CD4-positive, alpha-beta T cell treated with Interleukin-21 for 1 hour (primary cell): ENCODE measurements around the gene SEC24D.
"Not testable (repeated sequence)": the region's sequence is repeated elsewhere in the genome, so short reads cannot be mapped to it uniquely, and the experiment has no call there.

Experiments used
- DNase-seq: peaks from one replicate; pipeline ENCODE4 v3.0.0-alpha.2; 2020

The SEC24D gene

DNA sequence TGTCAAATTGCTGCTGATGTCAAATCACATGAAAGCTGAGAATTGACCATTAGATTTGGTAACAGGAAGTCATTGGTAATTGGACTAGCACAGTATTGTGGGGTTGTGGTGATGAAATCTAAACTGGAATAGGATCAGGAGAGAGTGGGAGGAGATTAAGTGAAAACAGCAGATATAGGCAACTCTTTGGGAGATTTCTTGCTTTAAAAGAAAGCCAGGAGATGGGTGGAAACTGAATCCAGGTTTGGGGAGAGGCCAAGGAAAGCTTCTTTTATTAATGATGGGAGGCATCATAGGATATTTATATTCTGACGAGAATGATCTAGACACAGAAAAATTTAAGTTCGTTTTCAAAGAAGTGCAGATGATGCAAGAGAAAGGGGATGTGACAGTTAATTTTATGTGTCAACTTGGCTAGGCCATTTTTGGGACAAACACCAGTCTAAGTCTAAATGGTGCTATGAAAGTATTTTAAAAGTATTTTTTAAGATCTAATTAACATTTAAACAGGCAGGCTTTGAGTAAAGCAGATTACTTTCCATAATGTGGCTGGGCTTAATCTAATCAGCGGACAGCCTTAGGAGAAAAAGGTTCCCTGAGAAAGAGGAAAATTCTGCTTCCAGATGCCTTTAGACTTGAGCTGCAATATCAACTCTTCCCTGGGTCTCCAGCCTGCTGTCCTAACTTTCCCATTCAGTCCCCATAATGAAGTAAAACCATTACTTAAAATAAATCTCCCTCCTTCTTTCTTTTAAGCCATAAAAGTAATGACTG lies 24.7 kb downstream of the SEC24D start:
- DNase-seq = no peak

DNA sequence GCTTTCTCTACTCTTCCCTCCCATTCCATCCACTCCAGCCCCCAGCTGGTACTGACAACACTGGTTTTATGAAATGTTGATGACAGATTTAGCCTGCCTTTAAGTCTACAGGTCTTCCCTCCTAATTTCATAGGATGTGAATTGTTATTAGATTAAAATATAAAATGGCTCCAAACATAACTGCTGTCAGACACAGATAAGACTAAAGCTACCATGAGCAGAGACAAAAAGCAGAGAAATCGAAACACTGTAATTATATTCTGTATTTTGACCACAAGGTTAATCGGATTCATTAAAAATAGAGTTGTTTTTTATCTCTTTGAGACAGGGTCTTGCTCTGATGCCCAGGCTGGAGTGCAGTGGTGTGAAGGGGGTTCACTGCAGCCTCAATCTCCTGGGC lies 28.3 kb downstream of the SEC24D start:
- no peak for DNase-seq

DNA sequence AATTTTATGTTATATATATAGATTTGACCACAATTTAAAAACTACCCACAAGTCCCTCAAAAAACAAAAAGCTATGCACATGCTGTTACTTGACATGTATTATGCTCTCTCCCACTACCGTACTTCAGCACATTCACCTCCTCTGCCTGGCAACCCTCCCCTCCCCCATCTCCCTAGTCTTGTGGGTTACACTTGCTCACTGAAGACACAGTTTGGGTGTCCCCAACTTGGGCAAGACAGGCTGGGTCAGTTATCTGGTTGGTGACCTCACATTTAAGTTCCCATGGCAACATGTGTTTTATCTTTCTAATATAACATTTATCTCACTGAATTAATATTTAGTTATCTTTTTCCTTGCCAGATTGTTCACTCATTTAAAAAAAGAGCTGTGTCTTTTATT lies 32.7 kb downstream of the SEC24D start:
- DNase-seq = no peak

DNA sequence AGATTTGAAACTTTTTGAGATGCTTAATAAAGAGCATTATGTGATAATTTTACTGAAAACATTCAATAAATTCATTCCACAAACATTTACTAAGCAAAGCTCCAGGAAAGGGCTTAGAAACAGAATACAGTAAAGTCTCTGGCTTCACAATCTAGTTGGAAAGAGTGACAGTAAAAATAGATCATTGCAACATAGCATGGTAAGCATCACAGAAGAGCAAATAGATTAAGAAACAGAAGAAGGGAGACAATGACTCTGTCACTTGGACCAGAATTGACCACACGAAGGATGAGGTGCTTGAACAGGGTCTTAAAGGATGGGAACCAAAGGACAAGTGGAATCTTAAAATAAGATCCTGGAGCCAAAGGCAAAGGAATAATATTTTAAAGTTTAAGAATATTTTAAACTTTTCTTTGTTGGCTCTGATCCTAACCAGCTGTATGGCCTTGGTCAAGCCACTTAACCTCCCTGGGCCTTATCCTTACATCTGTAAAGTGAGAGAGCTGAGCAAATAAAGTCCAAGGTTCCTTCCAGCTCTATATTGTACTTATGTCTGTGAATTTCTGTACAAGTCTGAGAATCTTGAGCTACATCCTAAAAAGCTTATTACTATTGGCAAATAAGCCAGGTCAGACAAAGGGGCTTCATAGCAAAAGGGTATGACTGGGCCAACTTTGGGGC lies 33.9 kb downstream of the SEC24D start:
- no peak for DNase-seq

DNA sequence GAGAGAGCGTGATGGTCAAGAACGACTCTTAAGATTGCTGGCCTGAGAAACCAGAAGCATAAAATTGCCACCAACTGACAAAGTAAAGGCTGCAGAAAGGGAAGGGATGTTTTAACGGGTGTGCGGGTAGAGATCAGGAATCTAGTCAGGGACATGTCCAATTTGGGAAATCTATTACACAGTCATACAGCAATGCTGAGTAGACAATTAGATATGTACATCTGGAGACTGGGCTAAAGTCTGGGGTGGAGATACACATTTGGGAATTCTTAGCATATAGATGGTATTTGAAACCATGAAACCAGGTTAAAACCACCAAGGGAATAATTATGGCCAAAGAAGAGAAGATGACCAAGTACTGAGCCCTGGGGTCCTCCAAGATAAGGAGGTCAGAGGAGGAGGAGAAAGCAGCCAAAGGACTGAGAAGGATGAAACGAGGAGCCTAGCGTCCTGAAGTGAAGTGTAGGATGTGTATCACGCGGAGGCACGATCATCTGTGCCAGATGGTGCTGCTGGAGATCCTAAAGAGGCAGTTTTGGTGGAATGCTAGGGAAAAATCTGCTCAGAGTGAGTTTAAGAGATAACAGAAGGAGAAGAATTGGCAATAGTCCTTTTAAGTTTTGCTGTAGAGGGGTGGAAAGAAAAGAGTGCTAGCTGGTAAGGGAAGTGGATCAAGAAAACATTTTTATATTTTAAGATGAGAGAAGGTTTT lies 36.5 kb downstream of the SEC24D start:
- DNase-seq = no peak

DNA sequence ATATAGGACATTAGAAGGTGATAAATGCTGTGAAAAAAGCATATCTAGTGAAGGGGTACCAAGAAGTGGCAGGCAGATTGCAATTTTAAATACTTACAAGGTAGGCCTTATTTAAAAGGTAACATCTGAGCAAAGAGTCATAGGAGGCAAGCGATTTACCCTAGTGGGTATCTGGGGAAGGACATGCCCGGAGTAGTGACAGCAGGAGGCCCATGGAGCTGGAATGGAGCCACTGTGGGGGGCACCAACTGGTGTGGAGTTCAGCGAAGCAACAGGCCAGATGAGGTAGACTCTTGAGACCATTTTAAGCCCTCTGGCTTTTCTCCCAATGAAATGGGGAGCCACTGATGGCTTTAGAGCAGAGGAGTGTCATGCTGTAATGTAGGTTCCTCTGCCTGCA lies 37.3 kb downstream of the SEC24D start:
- DNase-seq = no peak

DNA sequence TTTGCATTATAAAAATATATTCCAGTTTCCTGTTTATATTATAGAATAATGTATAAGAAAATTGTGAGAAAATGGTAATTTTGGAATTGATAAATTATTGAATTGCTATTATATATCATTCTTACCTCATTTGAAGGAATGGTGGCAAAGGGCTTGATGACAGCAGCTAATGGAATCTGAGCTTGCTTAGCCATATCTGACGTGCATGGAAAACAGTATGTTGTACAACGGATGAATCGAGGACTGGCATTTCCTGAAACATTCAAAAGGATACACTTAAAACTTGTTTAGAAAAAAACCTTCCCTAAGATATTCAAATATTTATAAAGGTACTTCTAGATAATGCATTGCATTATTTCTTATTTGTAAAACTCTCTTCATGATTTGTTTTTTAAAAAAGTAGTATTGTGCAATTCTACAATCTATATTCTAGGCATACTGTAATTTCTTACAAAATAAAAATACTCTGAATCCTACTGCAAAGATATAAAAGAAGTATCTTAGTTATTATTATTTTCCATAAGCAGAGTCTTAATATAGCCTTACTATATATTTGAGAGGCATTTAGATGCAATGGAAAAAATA lies 38.3 kb downstream of the SEC24D start:
- DNase-seq = no peak

DNA sequence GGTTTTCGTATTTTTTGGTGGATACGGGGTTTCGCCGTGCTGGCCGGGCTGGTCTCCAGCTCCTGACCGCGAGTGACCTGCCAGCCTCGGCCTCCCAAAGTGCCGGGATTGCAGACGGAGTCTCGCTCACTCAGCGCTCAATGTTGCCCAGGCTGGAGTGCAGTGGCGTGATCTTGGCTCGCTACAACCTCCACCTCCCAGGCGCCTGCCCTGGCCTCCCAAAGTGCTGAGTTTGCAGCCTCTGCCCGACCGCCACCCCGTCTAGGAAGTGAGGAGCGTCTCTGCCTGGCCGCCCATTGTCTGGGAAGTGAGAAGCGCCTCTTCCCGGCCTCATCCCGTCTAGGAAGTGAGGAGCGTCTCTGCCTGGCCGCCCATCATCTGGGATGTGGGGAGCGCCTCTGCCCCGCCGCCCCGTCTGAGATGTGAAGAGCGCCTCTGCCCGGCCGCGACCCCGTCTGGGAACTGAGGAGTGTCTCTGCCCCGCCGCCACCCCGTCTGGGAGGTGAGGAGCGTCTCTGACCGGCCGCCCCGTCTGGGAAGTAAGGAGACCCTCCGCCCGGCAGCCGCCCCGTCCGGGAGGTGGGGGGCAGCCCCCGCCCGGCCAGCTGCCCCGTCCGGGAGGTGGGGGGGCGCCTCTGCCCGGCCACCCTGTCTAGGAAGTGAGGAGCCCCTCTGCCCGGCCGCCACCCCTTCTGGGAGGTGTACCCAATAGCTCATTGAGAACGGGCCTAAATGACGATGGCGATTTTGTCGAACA lies 44.1 kb downstream of the SEC24D start:
- DNase-seq = not testable (repeated sequence)

DNA sequence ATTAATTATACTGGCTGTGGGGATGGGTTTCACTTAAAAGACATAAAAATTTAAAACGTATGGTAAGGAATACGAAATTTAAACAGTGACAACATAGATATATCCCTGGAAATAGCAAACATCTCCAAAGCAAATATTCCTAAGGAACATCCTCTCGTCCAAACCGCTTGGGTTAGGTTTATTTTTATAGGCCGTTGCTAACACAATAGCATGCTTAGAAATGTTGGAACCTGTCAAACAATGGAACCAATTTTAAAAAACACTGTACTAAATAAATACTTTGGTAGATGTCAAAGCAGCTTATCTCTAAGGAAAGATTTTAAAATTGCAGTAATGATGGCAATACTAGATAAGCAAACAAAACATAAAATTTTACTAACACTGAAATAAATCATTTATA lies 45.4 kb downstream of the SEC24D start:
- no peak for DNase-seq

DNA sequence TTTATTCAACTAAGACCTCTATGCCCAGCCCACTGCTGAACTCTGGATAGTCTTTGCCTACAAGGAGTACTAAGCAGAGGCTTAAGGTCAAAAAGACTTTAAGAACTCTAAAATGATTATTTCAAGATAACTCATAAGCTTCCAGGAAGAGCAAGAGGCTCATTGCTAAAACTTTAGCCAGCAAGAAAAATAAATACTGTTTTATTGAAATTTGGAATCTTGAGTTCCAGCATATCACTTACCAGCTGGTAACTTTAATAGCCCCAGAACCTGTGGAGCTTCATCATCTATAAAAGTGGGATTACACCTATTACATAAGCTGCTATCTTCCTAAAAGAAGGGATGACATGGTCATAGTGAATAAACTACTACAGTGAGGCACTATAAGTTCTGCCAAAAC lies 47.0 kb downstream of the SEC24D start:
- DNase-seq = no peak

DNA sequence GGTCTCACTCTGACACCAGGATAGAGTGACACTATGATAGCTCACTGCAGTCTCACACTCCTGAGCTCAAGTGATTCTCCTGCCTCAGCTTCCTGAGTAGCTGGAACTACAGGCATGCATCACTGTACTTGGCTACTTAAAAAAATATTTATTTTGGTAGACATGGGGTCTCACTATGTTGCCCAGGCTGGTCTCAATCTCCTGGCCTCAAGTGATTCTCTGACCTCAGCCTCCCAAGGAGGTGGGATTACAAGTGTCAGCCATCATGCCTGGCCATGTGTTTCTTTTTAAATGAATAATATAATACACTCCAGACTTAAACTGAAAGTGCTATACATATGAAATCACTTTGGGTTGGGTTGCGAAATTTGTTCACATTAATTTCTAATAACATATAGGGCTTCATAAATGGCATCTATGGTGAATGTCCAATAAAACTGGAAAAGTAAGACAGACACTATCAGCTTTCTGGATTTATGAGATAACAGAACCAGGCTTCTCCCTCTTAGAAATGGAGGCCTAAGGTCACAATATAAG lies 48.0 kb downstream of the SEC24D start:
- DNase-seq = no peak

DNA sequence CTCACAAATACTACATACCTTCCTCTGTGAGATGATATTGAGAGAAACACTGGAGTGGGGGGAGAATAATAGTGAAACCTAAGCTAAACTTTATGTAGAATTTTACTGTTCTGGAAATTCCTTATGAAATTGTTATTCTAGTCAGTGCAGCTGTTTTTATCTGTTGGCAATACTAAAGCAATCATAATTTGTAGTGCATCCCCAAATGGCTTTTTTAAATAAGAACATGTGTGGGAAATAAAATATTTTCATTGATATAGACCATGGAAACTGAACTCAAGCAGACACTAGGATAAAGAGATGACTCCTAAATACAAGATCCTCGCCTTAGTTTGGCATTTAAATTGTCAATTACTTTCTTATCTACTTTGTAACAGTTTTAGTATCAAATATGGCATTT lies 51.1 kb downstream of the SEC24D start:
- DNase-seq = no peak

DNA sequence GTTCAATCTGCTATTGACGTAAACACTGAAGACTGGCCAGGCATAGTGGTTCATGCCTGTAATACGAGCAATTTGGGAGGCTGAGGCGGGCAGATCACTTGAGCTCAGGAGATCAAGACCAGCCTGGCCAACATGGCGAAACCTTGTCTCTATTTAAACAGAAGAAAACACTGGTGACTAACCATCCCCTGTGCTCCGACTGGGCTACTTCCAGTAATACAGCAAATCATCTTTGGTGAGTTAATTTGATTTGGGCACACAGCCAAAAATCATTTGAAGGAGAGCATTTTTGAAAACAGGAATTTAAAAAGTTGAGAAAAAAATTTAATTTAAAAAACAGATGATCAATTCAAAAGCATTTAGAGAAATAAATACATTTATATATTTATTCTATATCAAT lies 52.0 kb downstream of the SEC24D start:
- no peak for DNase-seq

DNA sequence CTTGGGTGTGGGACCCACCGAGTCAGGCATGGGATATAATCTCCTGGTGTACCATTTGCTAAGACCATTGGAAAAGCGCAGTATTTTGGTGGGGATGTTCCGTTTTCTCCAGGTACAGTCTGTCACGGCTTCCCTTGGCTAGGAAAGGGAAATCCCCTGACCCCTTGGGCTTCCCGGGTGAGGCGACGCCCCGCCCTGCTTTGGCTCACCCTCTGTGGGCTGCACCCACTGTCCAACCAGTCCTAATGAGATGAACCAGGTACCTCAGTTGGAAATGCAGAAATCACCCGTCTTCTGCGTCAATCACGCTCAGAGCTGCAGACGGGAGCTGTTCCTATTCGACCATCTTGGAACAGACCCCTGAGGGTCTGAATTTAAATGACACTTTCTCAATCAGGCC lies 53.0 kb downstream of the SEC24D start:
- not testable (repeated sequence) for DNase-seq

DNA sequence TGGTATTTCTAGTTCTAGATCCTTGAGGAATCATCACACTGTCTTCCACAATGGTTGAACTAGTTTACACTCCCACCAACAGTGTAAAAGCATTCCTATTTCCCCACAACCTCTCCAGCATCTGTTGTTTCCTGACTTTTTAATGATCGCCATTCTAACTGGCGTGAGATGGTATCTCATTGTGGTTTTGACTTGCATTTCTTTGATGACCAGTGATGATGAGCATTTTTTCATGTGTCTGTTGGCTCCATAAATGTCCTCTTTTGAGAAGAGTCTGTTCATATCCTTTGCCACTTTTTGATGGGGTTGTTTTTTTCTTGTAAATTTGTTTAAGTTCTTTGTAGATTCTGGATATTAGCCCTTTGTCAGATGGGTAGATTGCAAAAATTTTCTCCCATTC lies 58.3 kb downstream of the SEC24D start:
- DNase-seq = not testable (repeated sequence)

DNA sequence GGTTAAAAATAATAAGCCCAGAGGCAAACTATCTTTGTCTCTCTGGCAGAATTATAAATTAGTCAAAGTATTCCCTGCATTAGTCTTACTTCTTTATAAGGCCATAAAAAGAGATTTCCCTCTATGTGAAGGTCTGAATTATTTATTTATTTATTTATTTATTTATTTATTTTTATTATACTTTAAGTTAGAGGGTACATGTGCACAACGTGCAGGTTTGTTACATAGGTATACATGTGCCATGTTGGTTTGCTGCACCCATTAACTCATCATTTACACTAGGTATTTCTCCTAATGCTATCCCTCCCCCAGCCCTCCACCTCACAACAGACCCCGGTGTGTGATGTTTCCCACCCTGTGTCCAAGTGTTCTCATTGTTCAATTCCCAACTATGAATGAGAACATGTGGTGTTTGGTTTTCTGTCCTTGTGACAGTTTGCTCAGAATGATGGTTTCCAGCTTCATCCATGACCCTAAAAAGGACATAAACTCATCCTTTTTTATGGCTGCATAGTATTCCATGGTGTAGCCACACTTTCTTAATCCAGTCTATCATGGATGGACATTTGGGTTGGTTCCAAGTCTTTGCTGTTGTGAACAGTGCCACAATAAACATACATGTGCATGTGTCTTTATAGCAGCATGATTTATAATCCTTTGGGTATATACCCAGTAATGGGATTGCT lies 58.8 kb downstream of the SEC24D start:
- DNase-seq = not testable (repeated sequence)

DNA sequence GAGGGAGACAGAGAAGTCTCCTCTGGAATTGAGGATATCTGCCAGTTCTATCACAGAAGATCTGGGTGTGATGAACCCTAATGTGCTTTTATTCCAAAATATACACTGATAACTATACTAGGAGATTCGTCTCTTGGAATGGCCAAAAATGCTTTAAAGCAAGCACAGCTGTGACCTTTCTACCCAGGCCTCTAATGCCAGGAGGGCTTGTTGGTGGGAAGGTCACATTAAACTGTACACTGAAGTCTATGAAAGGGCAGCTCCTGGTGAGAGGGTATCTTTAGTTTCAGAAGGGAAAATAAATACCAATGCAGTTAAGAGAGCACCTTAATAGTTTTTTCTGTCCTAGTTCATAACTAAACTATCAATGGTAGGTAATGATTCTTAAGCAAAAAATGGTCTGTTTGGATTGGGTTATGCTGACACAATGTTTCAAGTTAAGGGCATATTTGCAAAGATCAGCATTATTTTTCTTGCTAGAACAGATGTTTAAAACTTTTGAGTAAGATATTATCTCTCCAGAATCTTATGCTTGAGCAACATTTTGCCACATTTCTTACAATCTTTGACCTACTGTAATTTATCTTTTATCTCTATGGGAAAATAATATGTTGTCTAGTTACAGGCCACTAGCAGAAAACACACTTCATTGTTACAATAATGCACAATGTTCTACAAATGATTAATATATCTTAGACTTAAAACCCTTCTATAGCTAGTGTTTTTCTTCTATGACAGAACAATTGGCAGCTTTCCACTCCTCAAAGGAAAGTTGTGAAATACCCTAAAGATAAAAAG lies 59.6 kb downstream of the SEC24D start:
- DNase-seq = no peak

DNA sequence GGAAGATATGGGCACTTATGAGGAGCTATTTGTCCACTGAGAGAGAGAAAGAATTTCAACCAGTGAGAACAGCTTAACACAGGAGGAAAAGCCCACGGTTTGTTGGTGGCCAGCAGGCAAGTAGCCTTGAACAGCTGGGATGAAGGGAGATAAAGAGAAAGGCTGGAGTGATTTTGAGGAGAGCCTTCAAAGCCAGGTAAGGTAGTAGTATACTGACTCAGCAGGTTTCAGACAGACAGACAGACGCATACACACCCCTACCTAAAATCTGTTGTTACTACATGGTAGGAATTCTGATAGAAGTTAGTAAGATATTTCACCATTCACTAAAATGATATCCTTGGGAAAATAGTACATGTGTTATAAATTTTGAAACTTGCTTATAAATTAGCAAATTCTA lies 60.5 kb downstream of the SEC24D start:
- DNase-seq = no peak

DNA sequence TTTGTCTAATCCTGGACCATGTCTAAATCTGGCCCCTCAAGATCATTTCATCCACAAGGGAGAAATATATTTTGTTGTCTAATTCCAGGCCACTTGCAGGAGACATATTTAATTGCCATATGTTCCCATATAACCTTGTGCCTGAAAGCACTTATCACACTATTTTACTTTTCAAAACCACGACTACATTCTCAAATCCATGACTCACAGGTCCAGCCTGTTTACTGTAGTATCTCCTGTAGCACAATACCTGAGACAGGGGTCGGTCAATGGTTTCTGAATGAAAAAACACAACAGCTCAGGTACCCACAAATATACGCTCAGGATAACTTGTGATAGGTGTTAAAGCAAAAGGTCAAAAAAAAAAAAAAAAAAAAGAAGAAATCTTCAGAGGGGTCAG lies 60.9 kb downstream of the SEC24D start:
- no peak for DNase-seq

DNA sequence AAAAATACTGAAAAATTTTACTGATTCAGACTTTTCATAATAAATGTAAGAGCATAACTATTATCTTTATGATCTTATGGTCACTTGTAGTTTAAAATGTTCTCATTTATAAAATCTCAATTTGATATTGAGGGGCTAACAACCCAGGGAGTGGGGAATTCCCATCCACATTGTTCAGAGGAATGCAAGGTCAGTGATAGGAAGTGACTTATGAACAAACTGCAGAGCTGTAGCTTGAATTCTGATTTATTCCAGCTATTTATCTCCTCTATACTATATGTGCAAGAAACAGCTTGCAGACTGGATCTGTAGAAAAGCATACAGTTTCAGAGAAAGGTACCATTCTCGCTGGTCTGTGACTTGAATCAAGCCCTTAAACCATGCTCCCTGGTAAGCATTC lies 61.6 kb downstream of the SEC24D start:
- no peak for DNase-seq

DNA sequence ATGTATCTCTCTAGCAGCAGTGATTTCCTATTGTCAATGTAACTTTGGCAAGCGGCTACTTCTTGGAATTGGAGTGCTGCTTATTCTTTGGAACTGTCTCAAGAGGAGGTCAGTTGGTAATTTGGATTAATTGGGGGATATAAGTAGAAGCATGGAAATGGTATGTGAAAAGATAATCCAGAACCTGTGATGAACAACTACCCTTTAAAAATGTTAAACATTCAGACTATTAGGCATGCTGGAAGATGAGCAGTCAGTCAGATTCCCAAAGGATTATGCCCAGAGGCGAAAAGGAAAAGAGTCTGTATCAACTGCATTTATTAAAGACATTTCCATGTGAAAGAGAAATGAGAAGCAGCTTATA lies 62.5 kb downstream of the SEC24D start:
- no peak for DNase-seq
